Measurements from ENCODE around the gene C2orf72.

C2orf72 gene

GRCh38 chr2:231069379-231070054, 32.2 kb downstream of the C2orf72 start:
- no peak for DNase-seq (ENCODE audit: low read depth)

- DNase-seq (ENCODE audit: low read depth), result no peak
Observed at GRCh38 chr2:231084565-231084964, 47.2 kb downstream of the C2orf72 start.

GRCh38 chr2:231088754-231089153, 51.4 kb downstream of the C2orf72 start:
- no peak for DNase-seq (ENCODE audit: low read depth)

- DNase-seq (ENCODE audit: low read depth), result no peak
Observed at GRCh38 chr2:231093933-231094332, 56.6 kb downstream of the C2orf72 start.

GRCh38 chr2:231094736-231095346, 57.5 kb downstream of the C2orf72 start:
- no peak for DNase-seq (ENCODE audit: low read depth)

All from stimulated activated CD8-positive, alpha-beta memory T cell treated with anti-CD3 and anti-CD28 coated beads, Interleukin-15, amount 100 ng/mL, for 1 hour (primary cell).